GM15510 (cell line): ENCODE results near the gene SYNJ2.

Source experiments
- POLR2A ChIP-seq: IDR thresholded peaks from 3 replicates; pipeline ENCODE4 v1.6.1; 2011; ENCODE audit warnings: borderline replicate concordance; ENCODE audit not compliant: insufficient read length; ENCODE audit errors: extremely low read depth

Gene SYNJ2

DNA sequence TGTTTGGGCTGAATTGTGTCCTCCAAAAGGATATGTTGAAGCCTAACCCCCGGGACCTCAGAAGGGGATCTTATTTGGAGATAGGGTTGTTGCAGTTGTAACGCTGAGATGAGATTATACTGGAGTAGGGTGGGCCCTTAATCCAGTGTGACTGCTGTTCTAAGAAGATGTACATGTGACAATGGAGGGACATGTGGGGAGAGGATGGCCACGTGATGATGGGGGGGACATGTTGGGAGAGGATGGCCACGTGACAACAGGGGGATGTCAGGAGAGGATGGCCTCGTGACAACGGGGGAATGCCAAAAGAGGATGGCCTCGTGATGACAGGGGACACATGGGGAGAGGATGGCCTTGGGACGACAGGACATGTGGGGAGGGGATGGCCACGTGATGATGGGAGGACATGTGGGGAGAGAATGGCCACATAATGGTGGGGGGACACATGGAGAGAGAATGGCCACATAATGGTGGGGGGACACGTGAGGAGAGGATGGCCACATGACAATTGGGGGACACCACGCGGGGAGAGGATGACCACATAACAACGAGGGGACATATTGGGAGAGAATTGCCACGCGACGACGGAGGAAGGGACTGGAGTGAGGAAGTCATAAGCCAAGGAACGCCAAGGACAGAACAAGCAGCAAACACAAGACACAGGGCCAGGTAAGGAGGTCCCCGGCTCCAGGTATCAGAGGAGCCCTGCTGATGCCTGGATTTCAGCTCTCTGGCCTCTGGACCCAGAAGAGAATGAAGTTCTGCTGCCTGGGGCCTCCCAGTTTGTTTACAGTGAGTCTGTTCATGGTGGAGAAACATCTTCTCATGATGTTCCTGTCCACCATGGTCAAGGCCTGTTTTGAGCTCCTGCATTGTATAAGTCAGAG is 29.2 kb downstream of the SYNJ2 start:
- TF ChIP-seq POLR2A = no peak

DNA sequence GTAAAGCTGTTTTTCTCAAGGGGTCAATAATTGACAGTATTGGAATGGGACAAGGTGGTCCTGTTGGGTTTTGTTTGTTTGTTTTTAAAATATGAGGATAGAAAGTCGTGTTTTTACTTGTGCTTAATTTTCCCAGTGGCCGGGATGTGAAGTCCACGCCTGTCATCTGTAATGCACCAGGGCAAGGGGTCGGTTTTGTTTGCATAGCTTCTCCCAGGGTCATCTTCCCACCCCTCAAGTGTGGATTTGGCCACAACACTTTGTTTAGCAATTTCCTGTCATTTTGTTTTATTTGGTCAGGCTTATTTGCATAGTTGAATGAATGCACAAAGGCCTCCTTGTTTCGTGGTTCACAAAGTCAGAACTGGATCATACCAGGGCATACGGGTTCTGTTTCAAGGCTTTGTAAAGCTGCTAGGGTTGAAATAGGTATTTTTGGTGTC is 29.8 kb downstream of the SYNJ2 start:
- no peak for TF ChIP-seq POLR2A

DNA sequence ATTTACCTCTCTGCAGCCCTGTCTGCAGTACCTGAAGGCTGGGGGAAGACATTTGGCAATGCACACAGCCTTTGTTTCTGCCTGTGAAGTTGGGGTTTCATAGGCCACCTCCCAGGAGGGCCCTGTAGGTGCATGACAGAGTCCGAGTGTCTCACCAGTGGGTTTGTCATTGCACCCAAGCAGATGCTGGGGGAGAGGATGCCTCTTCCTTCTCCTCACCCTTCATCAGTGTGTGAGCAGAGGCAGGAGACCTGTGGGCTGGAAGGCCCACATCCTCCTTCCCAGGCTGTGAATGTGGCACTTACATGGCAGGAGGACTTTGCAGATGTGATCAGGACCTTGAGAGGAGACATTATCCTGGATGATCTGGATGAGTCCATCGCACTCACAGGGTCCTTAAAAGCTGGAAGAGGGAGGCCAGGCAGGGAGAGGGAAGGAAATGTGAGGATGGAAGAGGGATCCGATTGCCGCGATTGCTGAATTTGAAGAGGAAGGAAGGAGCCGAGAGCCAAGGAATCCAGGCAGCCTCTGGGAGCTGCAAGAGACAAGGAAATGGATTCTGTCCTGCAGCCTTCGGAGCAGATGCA is 30.4 kb downstream of the SYNJ2 start:
- TF ChIP-seq POLR2A = no peak

DNA sequence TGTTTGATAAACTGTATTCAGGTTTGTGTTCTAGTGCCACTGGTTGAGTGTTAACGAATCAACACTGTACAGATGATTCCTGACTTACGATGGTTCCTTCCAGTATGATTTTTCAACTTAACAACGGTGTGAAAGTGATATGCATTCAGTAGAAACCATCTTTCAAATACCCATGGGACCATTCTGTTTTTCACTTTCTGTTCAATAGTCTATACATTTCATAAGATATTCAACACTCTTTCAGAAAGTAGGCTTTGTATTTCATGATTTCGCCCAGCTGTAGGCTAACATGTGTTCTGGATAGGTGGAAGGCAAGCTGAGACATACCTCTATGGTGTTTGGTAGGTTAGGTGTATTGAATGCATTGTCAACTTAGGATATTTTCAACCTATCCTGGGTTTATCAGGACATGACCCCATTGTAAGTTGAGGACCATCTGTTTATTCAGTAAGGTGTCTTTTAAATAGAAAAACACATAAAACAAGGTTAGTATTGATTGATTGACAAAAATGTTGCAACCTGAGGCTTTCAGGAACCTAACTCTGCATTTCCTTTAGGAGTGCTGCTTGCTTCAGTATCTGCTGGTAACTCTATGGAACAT is 32.3 kb downstream of the SYNJ2 start:
- TF ChIP-seq POLR2A = no peak

DNA sequence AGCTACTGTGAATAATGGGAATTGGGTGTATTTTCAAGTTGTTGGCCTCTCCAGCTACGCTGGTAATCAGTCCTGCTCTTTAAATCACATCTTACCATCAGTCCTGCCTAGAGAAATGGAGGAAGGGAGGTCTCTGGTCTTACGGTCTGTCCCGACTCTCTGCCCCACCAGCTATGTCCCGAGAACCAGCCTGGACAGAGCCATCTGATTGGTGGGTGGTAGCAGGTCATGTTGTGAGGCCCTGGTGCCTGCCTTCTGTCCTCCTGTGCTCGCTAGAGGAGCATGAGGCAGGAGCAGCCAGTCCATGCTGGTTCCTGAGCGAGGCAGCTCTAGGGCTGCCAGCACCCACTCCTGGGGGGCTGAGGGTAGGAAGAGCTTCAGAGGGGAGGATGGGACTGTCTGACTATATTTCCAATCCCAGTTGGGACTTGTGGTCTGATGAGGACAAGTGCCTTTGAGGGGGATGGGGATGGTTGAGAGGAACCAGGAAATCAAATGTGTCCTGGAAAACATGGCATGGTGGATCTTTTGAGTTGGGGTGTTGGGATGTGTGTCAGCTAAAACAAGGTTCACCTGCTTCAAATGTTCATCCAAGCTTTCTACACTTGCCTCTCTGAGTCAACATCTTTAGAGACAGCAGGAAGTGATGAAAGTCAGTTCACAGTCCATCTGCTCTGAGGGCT is 33.0 kb downstream of the SYNJ2 start:
- TF ChIP-seq POLR2A = no peak

DNA sequence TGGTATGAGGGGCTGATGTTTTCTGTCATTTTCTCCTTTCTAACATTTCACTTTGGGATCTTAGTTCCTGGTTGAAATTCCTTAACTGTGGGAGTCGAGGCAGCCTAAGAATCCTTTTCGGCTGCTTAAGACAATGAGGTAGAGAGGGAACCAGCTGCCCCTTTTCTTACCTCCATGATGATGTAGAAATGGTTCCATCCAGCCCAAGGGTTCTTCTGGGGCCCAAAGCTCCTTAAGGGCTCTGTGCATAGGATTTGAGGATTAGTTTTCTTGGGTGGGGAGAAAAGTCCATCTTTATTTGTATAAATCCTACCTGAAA is 33.5 kb downstream of the SYNJ2 start:
- no peak for TF ChIP-seq POLR2A

DNA sequence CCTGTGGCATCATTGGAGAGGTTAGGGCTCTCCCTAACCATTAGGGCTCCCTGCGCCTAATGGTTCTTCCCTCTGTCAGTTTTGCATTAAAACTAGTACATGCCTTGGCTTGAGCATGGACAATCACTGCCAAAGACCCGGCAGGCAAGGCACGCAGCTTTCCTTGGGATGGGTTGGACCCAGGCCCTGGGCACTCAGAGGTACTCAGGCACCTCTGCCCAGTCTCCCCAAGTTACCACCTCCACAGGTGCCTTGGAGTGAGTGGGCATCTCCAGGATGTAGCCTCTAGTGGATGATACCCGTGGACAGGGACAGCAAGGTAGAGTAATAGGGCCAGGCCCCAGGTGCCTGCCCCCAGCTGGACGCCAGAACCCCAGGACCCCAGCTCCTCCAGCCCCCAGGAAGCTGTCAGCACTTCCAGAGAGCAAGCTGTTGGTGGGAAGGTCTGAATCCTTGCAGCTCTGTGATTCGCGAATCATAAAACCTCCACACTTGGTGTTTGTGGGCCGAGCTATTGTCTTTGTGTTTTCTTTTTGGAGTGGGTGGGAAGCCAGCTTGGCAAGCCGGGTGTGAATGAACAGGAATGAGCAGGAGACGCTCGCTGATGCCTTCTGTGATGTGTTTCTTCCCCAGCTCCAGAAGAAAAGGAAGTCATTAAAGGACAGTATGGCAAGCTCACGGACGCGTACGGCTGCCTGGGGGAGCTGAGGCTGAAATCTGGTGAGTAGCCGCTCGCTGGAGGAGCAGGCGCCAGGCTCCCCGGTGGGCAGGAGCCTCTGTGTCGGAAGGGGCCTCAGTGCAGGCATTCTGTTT is 35.1 kb downstream of the SYNJ2 start:
- TF ChIP-seq POLR2A = no peak

DNA sequence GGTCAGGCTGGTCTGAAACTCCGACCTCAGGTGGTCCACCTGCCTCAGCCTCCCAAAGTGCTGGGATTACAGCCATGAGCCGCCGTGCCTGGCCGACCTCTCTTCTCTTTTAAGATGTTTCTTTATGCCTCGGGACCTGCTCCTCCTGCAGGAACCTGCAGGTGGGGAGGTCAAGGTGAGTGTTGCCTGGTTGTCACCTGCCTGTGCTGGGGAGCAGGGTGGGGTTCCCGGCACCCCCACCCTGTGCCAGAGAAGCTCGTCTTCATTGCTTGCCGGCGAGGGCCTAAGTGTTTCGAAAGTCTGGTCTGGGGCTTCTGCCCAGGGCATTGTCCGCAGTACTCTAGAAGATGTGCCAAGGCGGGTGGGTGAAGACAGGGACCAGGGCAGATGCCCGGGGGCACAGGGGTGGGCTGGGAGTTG is 36.0 kb downstream of the SYNJ2 start:
- TF ChIP-seq POLR2A = no peak

DNA sequence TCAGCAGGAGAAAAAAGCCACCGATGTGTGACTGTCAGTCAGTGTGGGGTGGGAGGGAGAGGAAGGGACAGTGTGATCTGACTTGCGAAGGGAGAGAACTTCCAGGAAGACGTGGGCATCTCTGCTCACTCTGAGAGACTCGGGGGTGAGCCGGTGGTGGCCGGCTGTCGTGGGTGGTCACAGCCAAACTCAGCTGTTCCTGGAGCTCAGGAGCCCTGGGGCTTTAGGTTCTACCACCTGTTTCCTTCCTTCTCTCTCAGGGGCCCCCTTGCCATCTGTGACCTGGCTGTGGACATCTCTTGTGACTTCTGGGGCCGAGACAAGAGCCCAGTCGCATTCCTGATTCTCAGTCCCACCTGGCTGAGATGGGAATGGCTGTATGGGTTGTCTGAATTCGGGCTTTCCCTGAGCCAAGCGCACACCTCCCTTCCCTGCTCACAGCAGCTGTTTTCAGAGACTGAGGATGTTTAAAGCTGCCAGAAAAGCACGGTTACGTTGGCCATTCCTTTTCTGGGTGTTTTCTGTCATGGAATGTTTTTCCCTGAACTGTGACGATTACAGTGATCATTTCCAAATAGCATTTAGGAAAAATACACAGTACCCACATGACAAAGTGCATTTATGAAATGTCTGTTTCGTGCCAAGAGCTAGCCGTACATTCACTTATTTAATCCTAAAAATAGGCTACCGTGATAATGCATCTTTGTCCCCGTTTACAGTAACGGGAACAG is 36.5 kb downstream of the SYNJ2 start:
- no peak for TF ChIP-seq POLR2A

DNA sequence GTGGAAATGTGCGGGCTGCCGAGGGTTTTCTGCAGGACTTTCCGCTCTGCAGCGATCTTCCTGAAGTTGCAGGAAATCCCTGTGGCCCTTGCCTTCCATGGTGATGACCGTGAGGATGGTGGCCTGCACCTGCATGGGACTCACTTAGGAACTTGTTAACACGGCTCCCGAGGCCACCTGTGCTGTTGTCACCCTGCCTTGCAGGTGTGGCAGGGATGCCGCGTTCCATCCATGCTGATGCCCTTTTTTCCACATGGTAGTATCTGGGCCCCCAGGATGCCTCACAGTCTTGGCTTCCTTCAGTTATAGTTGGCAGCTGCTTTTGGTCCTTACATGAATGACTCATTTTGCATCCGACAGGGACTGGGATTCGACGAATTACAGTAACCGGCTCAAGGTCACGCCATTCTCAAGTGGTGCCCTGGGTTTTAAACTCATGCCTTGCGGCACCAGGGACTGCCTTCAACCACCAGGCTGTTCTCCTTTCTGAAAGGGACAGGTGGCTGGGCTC is 37.2 kb downstream of the SYNJ2 start:
- no peak for TF ChIP-seq POLR2A

DNA sequence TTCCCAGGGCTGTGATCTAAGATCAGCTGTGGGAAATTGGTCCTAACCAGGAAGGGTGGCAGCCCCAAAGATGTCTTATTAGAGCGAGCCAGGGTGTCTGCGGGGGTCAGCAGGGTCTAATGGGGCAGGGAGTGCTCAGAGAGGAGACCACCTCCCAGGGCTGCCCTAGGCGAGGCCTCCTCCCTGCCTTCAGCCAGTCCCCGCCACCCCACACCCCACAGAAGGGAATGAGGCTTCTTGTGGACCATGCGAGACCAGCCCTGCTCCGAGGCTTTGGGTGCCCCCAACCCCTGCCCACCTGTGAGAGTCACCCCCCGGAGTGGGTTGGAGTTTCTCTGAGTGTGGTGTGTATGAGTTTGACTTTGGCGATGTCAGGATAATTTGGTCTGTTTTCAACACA is 37.8 kb downstream of the SYNJ2 start:
- TF ChIP-seq POLR2A = no peak

DNA sequence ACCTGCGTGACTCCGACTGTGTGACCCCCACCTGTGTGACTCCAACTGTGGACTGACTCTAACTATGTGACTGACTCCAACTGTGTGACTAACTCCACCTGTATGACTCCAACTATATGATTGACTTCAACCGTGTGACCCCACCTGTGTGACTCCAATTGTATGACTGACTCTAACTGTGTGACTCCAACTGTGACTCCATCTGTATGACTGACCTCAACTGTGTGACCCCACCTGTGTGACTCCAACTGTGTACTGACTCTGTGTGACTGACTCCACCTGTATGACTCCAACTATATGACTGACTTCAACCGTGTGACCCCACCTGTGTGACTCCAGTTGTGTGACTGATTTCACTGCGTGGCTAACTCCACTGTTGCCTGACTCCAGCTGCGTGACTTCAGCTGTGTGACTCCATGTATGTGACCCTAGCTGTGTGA is 38.6 kb downstream of the SYNJ2 start:
- TF ChIP-seq POLR2A = no peak

DNA sequence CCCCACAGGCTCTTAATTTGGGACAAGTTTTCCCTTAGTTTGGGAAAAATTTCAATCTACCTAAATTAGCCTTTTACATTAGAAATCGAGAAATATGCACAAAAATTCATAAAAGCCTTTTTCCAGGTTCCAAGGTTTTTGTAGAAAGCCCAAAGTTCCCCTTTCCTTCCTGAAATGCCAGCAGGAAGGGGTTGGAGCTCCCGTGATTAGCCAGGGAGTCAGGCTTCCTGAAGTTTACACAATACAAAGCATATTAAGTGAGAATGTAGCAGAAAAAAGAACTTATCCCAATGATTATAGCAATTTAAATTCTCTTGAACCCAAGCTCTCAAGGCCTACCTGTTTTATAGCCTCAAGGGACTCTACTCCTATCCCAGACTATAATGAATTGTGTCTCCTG is 39.1 kb downstream of the SYNJ2 start:
- no peak for TF ChIP-seq POLR2A

DNA sequence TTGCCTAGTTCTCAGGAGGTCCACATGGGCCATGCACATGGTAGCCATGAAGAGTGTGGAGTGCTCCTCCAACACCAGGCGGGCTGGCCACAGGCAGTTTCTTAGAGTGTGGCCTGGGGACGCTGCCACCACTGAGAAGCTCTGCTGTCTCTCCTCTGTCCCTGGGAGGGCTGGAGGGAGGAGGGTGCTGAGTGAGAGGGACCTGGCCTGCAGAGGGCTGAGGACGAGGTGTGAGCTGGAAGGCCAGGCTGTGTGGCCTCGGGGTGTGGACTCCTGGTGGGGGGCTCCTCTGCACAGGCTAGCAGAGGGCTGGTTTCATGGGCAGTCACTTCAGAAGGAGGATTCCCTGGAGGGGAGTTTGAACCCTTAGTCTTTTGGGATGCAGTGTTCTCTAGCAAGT is 39.7 kb downstream of the SYNJ2 start:
- TF ChIP-seq POLR2A = no peak
